Activated T-helper 17 cell treated with anti-CD3 and anti-CD28 coated beads, Interleukin-2, amount 50 U/mL, for 72 hours (primary cell): ENCODE results near the gene DMRT3. TPM values are rescaled to one million over a fixed set of nuclear protein-coding genes. Genes with fewer than 3 reads are reported as not detected.
A peak's percentile ranks its signal among the peaks of the same experiment; 100 is the strongest.

ENCODE experiments used
- ATAC-seq: fragments of 150-1000 bp; cut with Tn5 transposase; replicated peaks from 2 replicates; pipeline ENCODE4 v1.10.0; 2021; ENCODE audit warnings: mild to moderate bottlenecking, moderate library complexity
- H3K27ac Mint-ChIP-seq: one replicate; pipeline ENCODE4 v1.8.0; 2022; ENCODE audit warnings: mixed read lengths
- H3K27me3 Mint-ChIP-seq: one replicate; pipeline ENCODE4 v1.8.0; 2022; ENCODE audit warnings: mixed read lengths
- H3K36me3 Mint-ChIP-seq: one replicate; pipeline ENCODE4 v1.8.0; 2022; ENCODE audit warnings: low read depth, mild to moderate bottlenecking, mixed read lengths
- H3K4me1 Mint-ChIP-seq: one replicate; pipeline ENCODE4 v1.8.0; 2022; ENCODE audit warnings: mixed read lengths
- H3K4me3 Mint-ChIP-seq: one replicate; pipeline ENCODE4 v1.8.0; 2022; ENCODE audit warnings: mild to moderate bottlenecking, mixed read lengths
- H3K9me3 Mint-ChIP-seq: one replicate; pipeline ENCODE4 v1.8.0; 2022; ENCODE audit warnings: mixed read lengths
- total RNA-seq, 2 donors: library from RNA; stranded (reverse); gene quantifications; one replicate each; pipeline ENCODE4 v1.2.3, GENCODE V29; 2022

DMRT3 gene
- total RNA-seq, 2 donors from 2014 or later, result not detected

GRCh38 chr9:965497-965896, 11.0 kb upstream of the DMRT3 start:
- Mint-ChIP-seq H3K27ac (no peak overlapping the region), H3K27me3 (peaks cover 78% of the 10 kb centered on the region), H3K36me3 (no peaks in the 10 kb centered on the region), H3K4me3 (no peak overlapping the region), H3K9me3 (no peaks in the 10 kb centered on the region), H3K4me1 (no peaks in the 10 kb centered on the region)
- no peak for ATAC-seq

GRCh38 chr9:966870-967269, 9.6 kb upstream of the DMRT3 start:
- Mint-ChIP-seq H3K4me3 (no peak overlapping the region), H3K27me3 (peaks cover 65% of the 10 kb centered on the region), H3K9me3 (no peaks in the 10 kb centered on the region), H3K27ac (no peak overlapping the region), H3K4me1 (no peaks in the 10 kb centered on the region), H3K36me3 (no peaks in the 10 kb centered on the region)
- no peak for ATAC-seq

GRCh38 chr9:967436-967835, 9.0 kb upstream of the DMRT3 start:
- Mint-ChIP-seq H3K9me3 (no peaks in the 10 kb centered on the region), H3K4me1 (no peaks in the 10 kb centered on the region), H3K36me3 (no peaks in the 10 kb centered on the region), H3K27ac (no peak overlapping the region), H3K4me3 (no peak overlapping the region), H3K27me3 (peaks cover 60% of the 10 kb centered on the region)
- ATAC-seq, result no peak

GRCh38 chr9:967903-968641, 8.4 kb upstream of the DMRT3 start:
- no peak overlapping the region for H3K27ac Mint-ChIP-seq
- no peaks in the 10 kb centered on the region for H3K36me3 Mint-ChIP-seq
- no peak for ATAC-seq
- H3K27me3 Mint-ChIP-seq, result peaks cover 57% of the 10 kb centered on the region
- no peak overlapping the region for H3K4me3 Mint-ChIP-seq
- no peaks in the 10 kb centered on the region for H3K9me3 Mint-ChIP-seq
- H3K4me1 Mint-ChIP-seq, result no peaks in the 10 kb centered on the region

GRCh38 chr9:969310-970150, 6.9 kb upstream of the DMRT3 start:
- H3K9me3 Mint-ChIP-seq, result no peaks in the 10 kb centered on the region
- H3K27me3 Mint-ChIP-seq, result peaks cover 63% of the 10 kb centered on the region

GRCh38 chr9:970151-970996, 6.1 kb upstream of the DMRT3 start:
- ATAC-seq, result no peak
- no peak overlapping the region for H3K27ac Mint-ChIP-seq
- no peaks in the 10 kb centered on the region for H3K36me3 Mint-ChIP-seq
- H3K4me3 Mint-ChIP-seq, result peak overlapping the region; percentile 13
- H3K9me3 Mint-ChIP-seq, result no peaks in the 10 kb centered on the region
- H3K4me1 Mint-ChIP-seq, result peaks cover 6% of the 10 kb centered on the region
- peaks cover 63% of the 10 kb centered on the region for H3K27me3 Mint-ChIP-seq

More at GRCh38 chr9:969310-970150, 6.9 kb upstream of the DMRT3 start:
- ATAC-seq, result no peak
- no peak overlapping the region for H3K4me3 Mint-ChIP-seq
- no peak overlapping the region for H3K27ac Mint-ChIP-seq
- peaks cover 6% of the 10 kb centered on the region for H3K4me1 Mint-ChIP-seq
- H3K36me3 Mint-ChIP-seq, result no peaks in the 10 kb centered on the region

GRCh38 chr9:971901-972500, 4.5 kb upstream of the DMRT3 start:
- H3K27ac Mint-ChIP-seq, result no peak overlapping the region
- ATAC-seq, result no peak

GRCh38 chr9:972501-973294, 3.8 kb upstream of the DMRT3 start:
- Mint-ChIP-seq H3K4me3 (no peak overlapping the region), H3K4me1 (peaks cover 6% of the 10 kb centered on the region), H3K27ac (no peak overlapping the region), H3K27me3 (peaks cover 49% of the 10 kb centered on the region), H3K9me3 (no peaks in the 10 kb centered on the region), H3K36me3 (peaks cover 5% of the 10 kb centered on the region)
- no peak for ATAC-seq

More at GRCh38 chr9:971901-972500, 4.5 kb upstream of the DMRT3 start:
- H3K4me1 Mint-ChIP-seq, result peaks cover 6% of the 10 kb centered on the region
- H3K27me3 Mint-ChIP-seq, result peaks cover 56% of the 10 kb centered on the region
- H3K4me3 Mint-ChIP-seq, result no peak overlapping the region
- H3K36me3 Mint-ChIP-seq, result peaks cover 5% of the 10 kb centered on the region
- no peaks in the 10 kb centered on the region for H3K9me3 Mint-ChIP-seq

- peaks cover 5% of the 10 kb centered on the region for H3K36me3 Mint-ChIP-seq
- peaks cover 6% of the 10 kb centered on the region for H3K4me1 Mint-ChIP-seq
- H3K27me3 Mint-ChIP-seq, result peaks cover 49% of the 10 kb centered on the region
- ATAC-seq, result no peak
- no peaks in the 10 kb centered on the region for H3K9me3 Mint-ChIP-seq
- H3K4me3 Mint-ChIP-seq, result peak overlapping the region; percentile 34
- no peak overlapping the region for H3K27ac Mint-ChIP-seq
Measured at GRCh38 chr9:973295-973834, 3.1 kb upstream of the DMRT3 start.

- H3K4me3 Mint-ChIP-seq, result peak overlapping the region; percentile 34
- H3K27me3 Mint-ChIP-seq, result peaks cover 48% of the 10 kb centered on the region
- H3K27ac Mint-ChIP-seq, result no peak overlapping the region
- no peaks in the 10 kb centered on the region for H3K9me3 Mint-ChIP-seq
- peaks cover 6% of the 10 kb centered on the region for H3K4me1 Mint-ChIP-seq
- peaks cover 5% of the 10 kb centered on the region for H3K36me3 Mint-ChIP-seq
- no peak for ATAC-seq
Measured at GRCh38 chr9:974031-974995, 2.1 kb upstream of the DMRT3 start.

- Mint-ChIP-seq H3K9me3 (no peaks in the 10 kb centered on the region), H3K4me1 (peaks cover 6% of the 10 kb centered on the region), H3K4me3 (no peak overlapping the region), H3K27ac (no peak overlapping the region), H3K27me3 (peaks cover 52% of the 10 kb centered on the region), H3K36me3 (peaks cover 5% of the 10 kb centered on the region)
- no peak for ATAC-seq
Measured at GRCh38 chr9:974996-975739, 1.3 kb upstream of the DMRT3 start.

GRCh38 chr9:975740-976257, 656 bp upstream of the DMRT3 start:
- Mint-ChIP-seq H3K27ac (no peak overlapping the region), H3K36me3 (peaks cover 5% of the 10 kb centered on the region), H3K4me1 (peaks cover 6% of the 10 kb centered on the region), H3K27me3 (peaks cover 53% of the 10 kb centered on the region), H3K9me3 (no peaks in the 10 kb centered on the region), H3K4me3 (peak overlapping the region; percentile 11)
- ATAC-seq, result no peak
